Activated CD8-positive, alpha-beta T cell treated with anti-CD3 and anti-CD28 coated beads for 36 hours (primary cell): ENCODE measurements around the gene GPC2. TPM values are rescaled to one million over a fixed set of nuclear protein-coding genes. Genes with fewer than 3 reads are reported as not detected.
"Not testable (repeated sequence)": the region's sequence is repeated elsewhere in the genome, so short reads cannot be mapped to it uniquely, and the experiment has no call there.

Source experiments
- ATAC-seq: fragments of 200-7000 bp; cut with Tn5 transposase; one replicate; pipeline ENCODE4 v1.10.0; 2021; ENCODE audit warnings: mild to moderate bottlenecking, moderate library complexity
- CTCF ChIA-PET: fragments of 350-600 bp; sonication (Branson Sonifier 250); formaldehyde crosslinking; loops from one replicate; lab custom pipeline; 2021; ENCODE audit warnings: antibody characterized with exemption; lab: Charles Lee
- POLR2A ChIA-PET: fragments of 350-600 bp; sonication (Branson Sonifier 250); formaldehyde crosslinking; loops from one replicate; lab custom pipeline; 2021; ENCODE audit warnings: antibody characterized with exemption; lab: Charles Lee
- DNase-seq: peaks from one replicate; pipeline ENCODE4 v3.0.0-alpha.2; 2020
- H3K27ac Mint-ChIP-seq: one replicate; pipeline ENCODE4 v1.8.0; 2021; ENCODE audit warnings: mild to moderate bottlenecking, mixed read lengths
- H3K27me3 Mint-ChIP-seq: one replicate; pipeline ENCODE4 v1.8.0; 2021; ENCODE audit warnings: mixed read lengths
- H3K36me3 Mint-ChIP-seq: one replicate; pipeline ENCODE4 v1.8.0; 2021; ENCODE audit warnings: low read depth, mixed read lengths
- H3K4me1 Mint-ChIP-seq: one replicate; pipeline ENCODE4 v1.8.0; 2021; ENCODE audit warnings: low read depth, mixed read lengths
- H3K4me3 Mint-ChIP-seq: one replicate; pipeline ENCODE4 v1.8.0; 2021; ENCODE audit warnings: mild to moderate bottlenecking, moderate library complexity, mixed read lengths
- H3K9me3 Mint-ChIP-seq: one replicate; pipeline ENCODE4 v1.8.0; 2021; ENCODE audit warnings: mixed read lengths
- intact Hi-C: fragments of 100-400 bp; cut with micrococcal nuclease; formaldehyde crosslinking; loops from one replicate; pipeline ENCODE4 v1.10.0; 2022
- total RNA-seq, 2 experiments: library from RNA; stranded (reverse); gene quantifications; one replicate each; pipeline ENCODE4 v1.2.3, GENCODE V29; 2021
- TF ChIP-seq, protein P1 (sequence below): fragments of 200-600 bp; IDR thresholded peaks from one replicate; pipeline ENCODE4 v1.8.0; 2022; ENCODE audit warnings: antibody characterized with exemption, mild to moderate bottlenecking

GPC2 gene
- total RNA-seq, 2 experiments from 2014 or later: 3.7 to 4.3 TPM

GRCh38 chr7:100208911-100209408, 31.8 kb upstream of the GPC2 start:
- H3K27me3 Mint-ChIP-seq: no peaks in the 10 kb centered on the region
- peaks cover 46% of the 10 kb centered on the region for H3K4me1 Mint-ChIP-seq
- ATAC-seq (peak; percentile 83), DNase-seq (peak; percentile 85)
- TF ChIP-seq, protein P1, sequence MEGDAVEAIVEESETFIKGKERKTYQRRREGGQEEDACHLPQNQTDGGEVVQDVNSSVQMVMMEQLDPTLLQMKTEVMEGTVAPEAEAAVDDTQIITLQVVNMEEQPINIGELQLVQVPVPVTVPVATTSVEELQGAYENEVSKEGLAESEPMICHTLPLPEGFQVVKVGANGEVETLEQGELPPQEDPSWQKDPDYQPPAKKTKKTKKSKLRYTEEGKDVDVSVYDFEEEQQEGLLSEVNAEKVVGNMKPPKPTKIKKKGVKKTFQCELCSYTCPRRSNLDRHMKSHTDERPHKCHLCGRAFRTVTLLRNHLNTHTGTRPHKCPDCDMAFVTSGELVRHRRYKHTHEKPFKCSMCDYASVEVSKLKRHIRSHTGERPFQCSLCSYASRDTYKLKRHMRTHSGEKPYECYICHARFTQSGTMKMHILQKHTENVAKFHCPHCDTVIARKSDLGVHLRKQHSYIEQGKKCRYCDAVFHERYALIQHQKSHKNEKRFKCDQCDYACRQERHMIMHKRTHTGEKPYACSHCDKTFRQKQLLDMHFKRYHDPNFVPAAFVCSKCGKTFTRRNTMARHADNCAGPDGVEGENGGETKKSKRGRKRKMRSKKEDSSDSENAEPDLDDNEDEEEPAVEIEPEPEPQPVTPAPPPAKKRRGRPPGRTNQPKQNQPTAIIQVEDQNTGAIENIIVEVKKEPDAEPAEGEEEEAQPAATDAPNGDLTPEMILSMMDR: no peak
- POLR2A ChIA-PET: interaction anchor here (1.3 to 3.7 kb wide), 3 partner anchors 12 to 126 kb away, joined by 5 to 28 read pairs (median 5); partner anchors contain the start of gene PVRIG
- no peaks in the 10 kb centered on the region for H3K9me3 Mint-ChIP-seq
- H3K27ac Mint-ChIP-seq: peak overlapping the region; percentile 76
- H3K36me3 Mint-ChIP-seq: no peaks in the 10 kb centered on the region
- intact Hi-C loops: no loop called here
- CTCF ChIA-PET: interaction anchor here (1.3 to 7.7 kb wide), 7 partner anchors 9 to 77 kb away, joined by 3 to 60 read pairs (median 11); no protein-coding TSS in a partner anchor
- H3K4me3 Mint-ChIP-seq: no peak overlapping the region

- TF ChIP-seq, protein P1: no peak
Observed at GRCh38 chr7:100204454-100204853, 27.3 kb upstream of the GPC2 start.

GRCh38 chr7:100200693-100201092, 23.5 kb upstream of the GPC2 start:
- DNase-seq (no peak), ATAC-seq (no peak)
- Mint-ChIP-seq H3K4me3 (no peak overlapping the region), H3K36me3 (no peaks in the 10 kb centered on the region), H3K27me3 (no peaks in the 10 kb centered on the region), H3K9me3 (no peaks in the 10 kb centered on the region), H3K4me1 (peaks cover 10% of the 10 kb centered on the region), H3K27ac (no peak overlapping the region)
- TF ChIP-seq, protein P1: no peak
- POLR2A ChIA-PET: interaction anchor here (0.6 kb wide), 1 partner anchor 31 kb away, joined by 3 read pairs; no protein-coding TSS in a partner anchor
- intact Hi-C loops: no loop called here
- CTCF ChIA-PET: interaction anchor here (1.3 to 4.8 kb wide), 2 partner anchors 12 to 68 kb away, joined by 5 to 33 read pairs; no protein-coding TSS in a partner anchor

More at GRCh38 chr7:100204454-100204853, 27.3 kb upstream of the GPC2 start:
- ATAC-seq (no peak), DNase-seq (no peak)
- H3K27me3 Mint-ChIP-seq: no peaks in the 10 kb centered on the region
- no peaks in the 10 kb centered on the region for H3K9me3 Mint-ChIP-seq
- H3K4me1 Mint-ChIP-seq: peaks cover 22% of the 10 kb centered on the region
- H3K27ac Mint-ChIP-seq: no peak overlapping the region
- no peak overlapping the region for H3K4me3 Mint-ChIP-seq
- POLR2A ChIA-PET: no interaction called here
- H3K36me3 Mint-ChIP-seq: no peaks in the 10 kb centered on the region
- intact Hi-C loops: no loop called here
- CTCF ChIA-PET: interaction anchor here (0.9 to 1.2 kb wide), 3 partner anchors 12 to 14 kb away, joined by 3 to 6 read pairs (median 3); no protein-coding TSS in a partner anchor

DNA sequence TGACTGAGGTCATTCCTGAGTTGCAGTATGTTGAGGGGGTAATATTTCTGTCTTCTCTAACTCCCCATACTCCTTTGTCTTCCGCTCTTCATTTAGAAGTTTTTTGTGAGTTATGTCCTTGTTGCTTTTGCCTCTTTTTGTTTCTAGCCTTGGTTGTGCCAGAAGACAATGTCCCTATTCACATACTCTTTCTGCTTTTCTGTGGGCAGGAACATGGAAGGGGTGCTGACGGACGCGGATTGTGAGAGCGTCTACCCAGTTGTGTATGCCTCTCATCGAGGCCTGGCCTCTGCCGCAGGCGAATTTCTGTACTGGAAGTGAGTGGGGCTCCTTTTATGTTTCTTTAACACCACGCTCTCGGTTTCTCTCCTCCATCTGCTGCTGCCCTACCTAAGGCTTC, 21.1 kb upstream of the GPC2 start:
- TF ChIP-seq, protein P1: no peak
- Mint-ChIP-seq H3K4me1 (peaks cover 13% of the 10 kb centered on the region), H3K4me3 (no peak overlapping the region), H3K36me3 (no peaks in the 10 kb centered on the region), H3K9me3 (no peaks in the 10 kb centered on the region), H3K27ac (no peak overlapping the region), H3K27me3 (no peaks in the 10 kb centered on the region)
- ChIA-PET POLR2A (no interaction called here), CTCF (interaction anchor here (2.2 kb wide), 1 partner anchor 65 kb away, joined by 8 read pairs; no protein-coding TSS in a partner anchor)
- ATAC-seq: no peak
- DNase-seq: no peak
- intact Hi-C loops: no loop called here

DNA sequence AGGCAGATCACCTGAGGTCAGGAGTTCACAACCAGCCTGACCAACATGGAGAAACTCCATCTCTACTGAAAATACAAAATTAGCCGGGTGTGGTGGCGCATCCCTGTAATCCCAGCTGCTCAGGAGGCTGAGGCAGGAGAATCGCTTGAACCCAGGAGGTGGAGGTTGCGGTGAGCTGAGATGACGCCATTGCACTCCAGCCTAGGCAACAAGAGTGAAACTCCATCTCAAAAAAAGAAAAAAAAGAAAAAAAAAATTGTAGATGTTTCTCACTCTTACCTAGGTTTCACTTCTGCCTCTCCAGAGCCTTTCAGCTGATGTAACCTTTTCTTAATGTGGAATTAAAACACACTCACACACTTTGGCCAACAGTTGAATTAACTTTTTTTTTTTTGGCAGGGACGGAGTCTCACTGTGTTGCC, 18.7 kb upstream of the GPC2 start:
- H3K27ac Mint-ChIP-seq, intact Hi-C loops, H3K4me3 Mint-ChIP-seq, DNase-seq, ATAC-seq, H3K9me3 Mint-ChIP-seq, H3K36me3 Mint-ChIP-seq, H3K27me3 Mint-ChIP-seq: not testable (repeated sequence)
- CTCF ChIA-PET: interaction anchor here (0.6 to 5.4 kb wide), 5 partner anchors 14 to 212 kb away, joined by 3 to 34 read pairs (median 5); no protein-coding TSS in a partner anchor
- POLR2A ChIA-PET: interaction anchor here (1.3 kb wide), 1 partner anchor 15 kb away, joined by 6 read pairs; no protein-coding TSS in a partner anchor
- H3K4me1 Mint-ChIP-seq: peaks cover 29% of the 10 kb centered on the region
